ENCODE measurements around the gene TRAF2. TPM values are rescaled to one million over a fixed set of nuclear protein-coding genes. Genes with fewer than 3 reads are reported as not detected.
A peak's percentile ranks its signal among the peaks of the same experiment; 100 is the strongest.

TRAF2 gene
- total and polyA plus RNA-seq, 2 donors from 2014 or later: 11.4 to 16.9 TPM

- H3K36me3 ChIP-seq (ENCODE audit: control insufficient read depth in 2 of 3, insufficient read depth in 3 of 3, low read length in 3 of 3): peaks cover 0 to 23% (median 7%) of the 10 kb centered on the region in 3 donors
- intact Hi-C loops (cut with DNase I): loop anchor here (10.0 kb wide), 2 partner anchors 96 to 146 kb away; partner anchors contain the start of genes AJM1, CCDC183, PHPT1 and TMEM141
- TF ChIP-seq CTCF (IDR thresholded peaks at IDR 0.05; ENCODE audit: borderline replicate concordance, extremely low read depth, insufficient read depth): no peak
- no peak overlapping the region for H3K27ac ChIP-seq (ENCODE audit: low read depth in 2 of 2, low read length in 2 of 2)
- H3K4me1 ChIP-seq (ENCODE audit: control insufficient read depth in 2 of 3, insufficient read depth in 2 of 3, low read depth in 1 of 3, low read length in 3 of 3): peaks cover 0 to 10% (median 0%) of the 10 kb centered on the region in 3 donors
- FAIRE-seq (no peak), DNase-seq (peak in 1 of 5 donors; percentile 72)
- H3K4me3 ChIP-seq (ENCODE audit: low read length in 3 of 3): no peak overlapping the region
- H3K27me3 ChIP-seq (ENCODE audit: control insufficient read depth, insufficient read depth, low read length): no peaks in the 10 kb centered on the region
- no peak overlapping the region for H3K9ac ChIP-seq (ENCODE audit: low read length in 3 of 3)
- no peaks in the 10 kb centered on the region for H3K9me3 ChIP-seq (ENCODE audit: control insufficient read depth in 2 of 3, insufficient read depth in 1 of 3, low read length in 3 of 3)
Measured at GRCh38 chr9:136940526-136941230, 54.4 kb downstream of the TRAF2 start.

- no peak for FAIRE-seq
Measured at GRCh38 chr9:136941231-136942111, 55.2 kb downstream of the TRAF2 start.

More at GRCh38 chr9:136941231-136942111, 55.2 kb downstream of the TRAF2 start:
- Histone ChIP-seq H3K4me3 (ENCODE audit: low read length in 3 of 3) (no peak overlapping the region), H3K36me3 (ENCODE audit: control insufficient read depth in 2 of 3, insufficient read depth in 3 of 3, low read length in 3 of 3) (peaks cover 0 to 23% (median 7%) of the 10 kb centered on the region in 3 donors), H3K27ac (ENCODE audit: low read depth in 2 of 2, low read length in 2 of 2) (no peak overlapping the region), H3K9me3 (ENCODE audit: control insufficient read depth in 2 of 3, insufficient read depth in 1 of 3, low read length in 3 of 3) (no peaks in the 10 kb centered on the region), H3K9ac (ENCODE audit: low read length in 3 of 3) (no peak overlapping the region), H3K4me1 (ENCODE audit: control insufficient read depth in 2 of 3, insufficient read depth in 2 of 3, low read depth in 1 of 3, low read length in 3 of 3) (peaks cover 0 to 10% (median 0%) of the 10 kb centered on the region in 3 donors), H3K27me3 (ENCODE audit: control insufficient read depth, insufficient read depth, low read length) (no peaks in the 10 kb centered on the region)
- no peak for TF ChIP-seq CTCF (IDR thresholded peaks at IDR 0.05; ENCODE audit: borderline replicate concordance, extremely low read depth, insufficient read depth)
- DNase-seq: peak in 1 of 5 donors; percentile 83
- intact Hi-C loops (cut with DNase I): loop anchor here (10.0 kb wide), 2 partner anchors 97 to 147 kb away; partner anchors contain the start of genes AJM1, CCDC183, PHPT1 and TMEM141

All from kidney (tissue), 14 donors.